HG03045 (cell line): Measurements from ENCODE around the gene ARFGAP2.

Experiments
- ATAC-seq: cut with Tn5 transposase; IDR thresholded peaks from one replicate; pipeline ENCODE4 v1.9.1; 2021; ENCODE audit warnings: mild to moderate bottlenecking, moderate library complexity; ENCODE audit not compliant: unreplicated experiment

Gene ARFGAP2

GRCh38 chr11:47187723-47188122 lies 11.0 kb upstream of the ARFGAP2 start:
- ATAC-seq = no peak

- ATAC-seq = peak; percentile 15
Observed at GRCh38 chr11:47186700-47187695, 10.3 kb upstream of the ARFGAP2 start.

GRCh38 chr11:47186076-47186699 lies 9.5 kb upstream of the ARFGAP2 start, which contains the start of gene PACSIN3:
TSS of gene PACSIN3 (minus strand) at chr11:47186434. CDS start at chr11:47182727, 3,707 bp downstream.
- peak; percentile 64 for ATAC-seq

- ATAC-seq = no peak
Observed at GRCh38 chr11:47185305-47186075, 8.8 kb upstream of the ARFGAP2 start.

GRCh38 chr11:47184711-47185304 lies 8.1 kb upstream of the ARFGAP2 start:
- ATAC-seq = no peak

GRCh38 chr11:47183969-47184368 lies 7.3 kb upstream of the ARFGAP2 start:
- ATAC-seq = no peak

- no peak for ATAC-seq
Observed at GRCh38 chr11:47183031-47183856, 6.6 kb upstream of the ARFGAP2 start.

- ATAC-seq = no peak
Observed at GRCh38 chr11:47182380-47182779, 5.7 kb upstream of the ARFGAP2 start.

- no peak for ATAC-seq
Observed at GRCh38 chr11:47181271-47181670, 4.6 kb upstream of the ARFGAP2 start.

GRCh38 chr11:47180006-47180787 lies 3.5 kb upstream of the ARFGAP2 start:
- ATAC-seq = no peak

GRCh38 chr11:47179655-47179991 lies 2.9 kb upstream of the ARFGAP2 start:
- no peak for ATAC-seq

- ATAC-seq = no peak
Observed at GRCh38 chr11:47178737-47179654, 2.3 kb upstream of the ARFGAP2 start.

- ATAC-seq = no peak
Observed at GRCh38 chr11:47178316-47178715, 1.6 kb upstream of the ARFGAP2 start.

GRCh38 chr11:47177846-47178245 lies 1.2 kb upstream of the ARFGAP2 start:
- ATAC-seq = no peak

- peak; percentile 43 for ATAC-seq
Observed at GRCh38 chr11:47177229-47177845, 658 bp upstream of the ARFGAP2 start.

GRCh38 chr11:47175746-47176327 lies 842 bp downstream of the ARFGAP2 start:
- ATAC-seq = no peak

- ATAC-seq = no peak
Observed at GRCh38 chr11:47172740-47173336, 3.8 kb downstream of the ARFGAP2 start.
